Stimulated activated CD4-positive, alpha-beta T cell treated with anti-CD3 and anti-CD28 coated beads, Interleukin-15, amount 100 ng/mL, for 1 hour (primary cell): ENCODE measurements around the gene GRHL3.

Source experiments
- DNase-seq, 2 donors: peaks; one replicate each; pipeline ENCODE4 v3.0.0-alpha.2; 2020; ENCODE audit warnings: low read depth in 1 of 2, low spot score in 1 of 2

The GRHL3 gene

GRCh38 chr1:24369199-24369598 is 50.0 kb downstream of the GRHL3 start:
- no peak for DNase-seq

- no peak for DNase-seq
Observed at GRCh38 chr1:24369801-24370200, 50.6 kb downstream of the GRHL3 start.

- no peak for DNase-seq
Observed at GRCh38 chr1:24373044-24373443, 53.9 kb downstream of the GRHL3 start.

- DNase-seq = no peak
Observed at GRCh38 chr1:24373710-24374109, 54.6 kb downstream of the GRHL3 start.

- no peak for DNase-seq
Observed at GRCh38 chr1:24374891-24375786, 56.0 kb downstream of the GRHL3 start.

GRCh38 chr1:24379733-24380315 is 60.7 kb downstream of the GRHL3 start:
- no peak for DNase-seq

GRCh38 chr1:24380508-24380907 is 61.4 kb downstream of the GRHL3 start:
- no peak for DNase-seq

GRCh38 chr1:24381256-24381655 is 62.1 kb downstream of the GRHL3 start:
- no peak for DNase-seq

GRCh38 chr1:24382165-24382577 is 63.0 kb downstream of the GRHL3 start:
- no peak for DNase-seq

GRCh38 chr1:24383381-24383940 is 64.3 kb downstream of the GRHL3 start:
- DNase-seq = no peak

- no peak for DNase-seq
Observed at GRCh38 chr1:24384251-24385090, 65.3 kb downstream of the GRHL3 start.

- no peak for DNase-seq
Observed at GRCh38 chr1:24385160-24385940, 66.2 kb downstream of the GRHL3 start.

- DNase-seq = no peak
Observed at GRCh38 chr1:24386241-24386640, 67.1 kb downstream of the GRHL3 start.

GRCh38 chr1:24386931-24387330 is 67.8 kb downstream of the GRHL3 start:
- DNase-seq = no peak

- no peak for DNase-seq
Observed at GRCh38 chr1:24387636-24388175, 68.5 kb downstream of the GRHL3 start.

- DNase-seq = no peak
Observed at GRCh38 chr1:24388331-24388885, 69.3 kb downstream of the GRHL3 start.

GRCh38 chr1:24389231-24389678 is 70.1 kb downstream of the GRHL3 start:
- DNase-seq = no peak

GRCh38 chr1:24390924-24391782 is 72.0 kb downstream of the GRHL3 start:
- peak in 1 of 2 donors; percentile 46 for DNase-seq
